ENCODE measurements around the gene CAMTA1.

CAMTA1 gene

DNA sequence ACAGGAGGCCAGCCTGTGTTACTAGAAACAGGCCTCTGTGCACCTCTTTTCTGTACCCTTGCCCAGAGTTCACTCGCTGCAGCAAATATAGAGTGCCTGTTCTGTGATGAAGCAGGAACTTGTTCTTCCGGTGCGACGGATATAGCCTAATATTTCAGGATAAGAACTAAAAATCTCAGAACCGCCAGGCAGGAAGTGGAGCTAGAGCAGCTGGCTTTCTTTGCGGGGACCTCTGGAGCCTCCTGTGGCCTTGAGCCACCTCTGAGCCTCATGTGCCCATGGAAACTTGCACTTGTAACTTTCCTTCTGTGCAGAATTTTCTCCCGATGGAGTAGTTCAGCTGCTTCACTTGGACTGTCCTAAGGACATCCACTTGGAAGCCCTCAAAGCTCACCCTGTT is 941.4 kb downstream of the CAMTA1 start:
- DNase-seq (ENCODE audit: extremely low spot score), result no peak
- TF ChIP-seq NFRKB (IDR thresholded peaks at IDR 0.05), result no peak
- no peak for TF ChIP-seq FOXK2 (IDR thresholded peaks at IDR 0.05)
- TF ChIP-seq SP1 (IDR thresholded peaks at IDR 0.05), result no peak
- no peak for TF ChIP-seq BHLHE40 (IDR thresholded peaks at IDR 0.05; ENCODE audit: borderline replicate concordance)
- no peak for TF ChIP-seq HDGF (IDR thresholded peaks at IDR 0.05; ENCODE audit: borderline replicate concordance)
- TF ChIP-seq FOXM1 (IDR thresholded peaks at IDR 0.05; ENCODE audit: borderline replicate concordance), result no peak
- no peak for TF ChIP-seq ARNT (IDR thresholded peaks at IDR 0.05)
- TF ChIP-seq SUZ12 (IDR thresholded peaks at IDR 0.05), result no peak
- TF ChIP-seq LEF1 (IDR thresholded peaks at IDR 0.05; ENCODE audit: borderline replicate concordance), result no peak
- no peak for TF ChIP-seq FOXA1 (IDR thresholded peaks at IDR 0.05)
- TF ChIP-seq, protein P1, sequence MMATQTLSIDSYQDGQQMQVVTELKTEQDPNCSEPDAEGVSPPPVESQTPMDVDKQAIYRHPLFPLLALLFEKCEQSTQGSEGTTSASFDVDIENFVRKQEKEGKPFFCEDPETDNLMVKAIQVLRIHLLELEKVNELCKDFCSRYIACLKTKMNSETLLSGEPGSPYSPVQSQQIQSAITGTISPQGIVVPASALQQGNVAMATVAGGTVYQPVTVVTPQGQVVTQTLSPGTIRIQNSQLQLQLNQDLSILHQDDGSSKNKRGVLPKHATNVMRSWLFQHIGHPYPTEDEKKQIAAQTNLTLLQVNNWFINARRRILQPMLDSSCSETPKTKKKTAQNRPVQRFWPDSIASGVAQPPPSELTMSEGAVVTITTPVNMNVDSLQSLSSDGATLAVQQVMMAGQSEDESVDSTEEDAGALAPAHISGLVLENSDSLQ (IDR thresholded peaks at IDR 0.05), result no peak
- TF ChIP-seq TARDBP (IDR thresholded peaks at IDR 0.05), result no peak
- TF ChIP-seq CTBP1 (IDR thresholded peaks at IDR 0.05; ENCODE audit: borderline replicate concordance), result no peak
- TF ChIP-seq L3MBTL2 (conservative IDR thresholded peaks at IDR 0.05), result no peak
- no peak for TF ChIP-seq ELF4 (IDR thresholded peaks at IDR 0.05)
- no peak for TF ChIP-seq ZNF384 (IDR thresholded peaks at IDR 0.05)
- POLR2A ChIA-PET, result no interaction called here
- CTCF ChIA-PET, result no interaction called here

DNA sequence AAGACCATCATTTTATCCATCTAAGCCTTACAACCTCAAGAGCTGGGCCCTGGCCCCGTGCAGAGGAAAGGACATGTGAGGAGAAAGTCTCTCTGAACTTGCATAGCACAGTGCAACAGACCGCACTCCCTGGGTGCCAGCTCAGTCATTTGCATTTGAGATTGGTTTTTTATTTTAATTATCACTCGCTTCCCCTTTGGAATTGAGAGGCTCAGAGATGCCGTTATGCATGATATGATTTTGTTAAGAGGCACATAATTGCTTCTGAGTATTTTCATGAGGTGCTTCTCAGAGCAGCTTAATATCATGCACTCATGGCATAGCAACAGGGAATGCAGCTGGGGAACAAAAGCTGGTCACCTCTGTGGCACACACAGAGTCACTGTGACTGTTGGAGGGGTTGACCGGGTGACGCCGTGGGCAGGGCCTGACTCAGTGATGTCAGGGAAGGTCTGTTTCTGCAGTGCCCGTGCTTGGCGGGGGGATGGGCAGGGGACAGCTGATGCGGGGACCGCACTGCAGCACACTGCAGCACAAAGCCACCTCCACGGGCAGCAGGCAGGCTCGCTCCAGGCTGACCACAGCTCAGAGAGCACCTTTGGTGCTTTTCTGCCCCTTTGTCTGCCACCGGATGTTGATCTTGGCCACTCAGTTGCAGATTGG is 942.7 kb downstream of the CAMTA1 start:
- ChIA-PET CTCF (interaction anchor here (0.6 kb wide), 1 partner anchor 929 kb away, joined by 3 read pairs; no protein-coding TSS in a partner anchor), POLR2A (no interaction called here)
- TF ChIP-seq BHLHE40 (IDR thresholded peaks at IDR 0.05; ENCODE audit: borderline replicate concordance), result no peak
- TF ChIP-seq FOXK2 (IDR thresholded peaks at IDR 0.05), result no peak
- TF ChIP-seq SP1 (IDR thresholded peaks at IDR 0.05), result no peak
- no peak for TF ChIP-seq ELF4 (IDR thresholded peaks at IDR 0.05)
- no peak for TF ChIP-seq HDGF (IDR thresholded peaks at IDR 0.05; ENCODE audit: borderline replicate concordance)
- TF ChIP-seq, protein P1 (IDR thresholded peaks at IDR 0.05), result no peak
- TF ChIP-seq ARNT (IDR thresholded peaks at IDR 0.05), result no peak
- TF ChIP-seq FOXA1 (IDR thresholded peaks at IDR 0.05), result no peak
- TF ChIP-seq L3MBTL2 (conservative IDR thresholded peaks at IDR 0.05), result no peak
- TF ChIP-seq ZNF384 (IDR thresholded peaks at IDR 0.05), result no peak
- no peak for TF ChIP-seq SUZ12 (IDR thresholded peaks at IDR 0.05)
- no peak for TF ChIP-seq FOXM1 (IDR thresholded peaks at IDR 0.05; ENCODE audit: borderline replicate concordance)
- no peak for TF ChIP-seq LEF1 (IDR thresholded peaks at IDR 0.05; ENCODE audit: borderline replicate concordance)
- no peak for TF ChIP-seq CTBP1 (IDR thresholded peaks at IDR 0.05; ENCODE audit: borderline replicate concordance)
- TF ChIP-seq TARDBP (IDR thresholded peaks at IDR 0.05), result no peak
- TF ChIP-seq NFRKB (IDR thresholded peaks at IDR 0.05), result no peak
- DNase-seq (ENCODE audit: extremely low spot score), result no peak

DNA sequence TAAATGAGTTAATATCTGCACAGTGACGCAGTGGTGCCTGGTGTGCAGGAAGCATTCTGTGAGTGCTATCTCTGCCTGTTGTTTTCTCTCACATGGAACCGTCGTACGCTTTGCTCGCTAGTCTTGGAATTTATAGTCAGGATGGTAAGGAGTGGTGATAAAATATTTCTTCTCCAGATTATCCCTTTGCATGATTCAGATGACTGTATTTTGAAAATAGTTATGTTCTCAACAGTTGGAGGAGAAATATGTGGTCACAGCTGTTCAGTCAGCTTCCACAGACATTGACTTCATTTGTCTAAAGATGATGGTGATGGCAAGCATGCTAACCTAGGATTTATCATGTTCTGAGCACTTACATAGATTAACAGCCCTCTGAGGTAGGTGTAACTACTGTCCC is 944.5 kb downstream of the CAMTA1 start:
- no peak for TF ChIP-seq BHLHE40 (IDR thresholded peaks at IDR 0.05; ENCODE audit: borderline replicate concordance)
- TF ChIP-seq FOXA1 (IDR thresholded peaks at IDR 0.05), result no peak
- TF ChIP-seq L3MBTL2 (conservative IDR thresholded peaks at IDR 0.05), result no peak
- no peak for TF ChIP-seq SP1 (IDR thresholded peaks at IDR 0.05)
- TF ChIP-seq CTBP1 (IDR thresholded peaks at IDR 0.05; ENCODE audit: borderline replicate concordance), result no peak
- TF ChIP-seq, protein P1 (IDR thresholded peaks at IDR 0.05), result no peak
- no peak for TF ChIP-seq SUZ12 (IDR thresholded peaks at IDR 0.05)
- no peak for TF ChIP-seq ELF4 (IDR thresholded peaks at IDR 0.05)
- no peak for TF ChIP-seq TARDBP (IDR thresholded peaks at IDR 0.05)
- TF ChIP-seq FOXK2 (IDR thresholded peaks at IDR 0.05), result no peak
- no peak for TF ChIP-seq HDGF (IDR thresholded peaks at IDR 0.05; ENCODE audit: borderline replicate concordance)
- TF ChIP-seq NFRKB (IDR thresholded peaks at IDR 0.05), result no peak
- TF ChIP-seq LEF1 (IDR thresholded peaks at IDR 0.05; ENCODE audit: borderline replicate concordance), result no peak
- TF ChIP-seq ZNF384 (IDR thresholded peaks at IDR 0.05), result no peak
- TF ChIP-seq ARNT (IDR thresholded peaks at IDR 0.05), result no peak
- no peak for TF ChIP-seq FOXM1 (IDR thresholded peaks at IDR 0.05; ENCODE audit: borderline replicate concordance)
- CTCF ChIA-PET, result no interaction called here
- POLR2A ChIA-PET, result interaction anchor here (1.6 kb wide), 1 partner anchor 25 kb away, joined by 3 read pairs; no protein-coding TSS in a partner anchor

DNA sequence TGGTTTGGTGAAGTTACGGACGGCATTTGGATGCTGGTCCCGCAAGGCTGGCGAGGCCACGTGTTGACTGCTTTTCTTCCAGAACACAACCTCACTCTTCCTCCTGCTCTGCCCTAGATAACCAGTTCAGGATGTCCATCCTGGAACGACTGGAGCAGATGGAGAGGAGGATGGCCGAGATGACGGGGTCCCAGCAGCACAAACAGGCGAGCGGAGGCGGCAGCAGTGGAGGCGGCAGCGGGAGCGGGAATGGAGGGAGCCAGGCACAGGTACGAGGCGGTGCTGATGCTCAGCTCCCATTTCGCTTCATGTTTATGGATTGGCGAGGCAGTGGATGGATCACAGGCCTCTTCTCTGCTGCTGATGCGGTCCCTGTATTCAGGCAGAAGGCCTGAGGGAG is 947.1 kb downstream of the CAMTA1 start:
- ChIA-PET CTCF (interaction anchor here (0.8 kb wide), 1 partner anchor 23 kb away, joined by 4 read pairs; no protein-coding TSS in a partner anchor), POLR2A (no interaction called here)
- no peak for DNase-seq (ENCODE audit: extremely low spot score)
- no peak for TF ChIP-seq FOXM1 (IDR thresholded peaks at IDR 0.05; ENCODE audit: borderline replicate concordance)
- no peak for TF ChIP-seq TARDBP (IDR thresholded peaks at IDR 0.05)
- TF ChIP-seq L3MBTL2 (conservative IDR thresholded peaks at IDR 0.05), result no peak
- no peak for TF ChIP-seq BHLHE40 (IDR thresholded peaks at IDR 0.05; ENCODE audit: borderline replicate concordance)
- no peak for TF ChIP-seq LEF1 (IDR thresholded peaks at IDR 0.05; ENCODE audit: borderline replicate concordance)
- TF ChIP-seq NFRKB (IDR thresholded peaks at IDR 0.05), result no peak
- no peak for TF ChIP-seq ARNT (IDR thresholded peaks at IDR 0.05)
- TF ChIP-seq ZNF384 (IDR thresholded peaks at IDR 0.05), result no peak
- no peak for TF ChIP-seq FOXK2 (IDR thresholded peaks at IDR 0.05)
- no peak for TF ChIP-seq SP1 (IDR thresholded peaks at IDR 0.05)
- TF ChIP-seq FOXA1 (IDR thresholded peaks at IDR 0.05), result no peak
- TF ChIP-seq CTBP1 (IDR thresholded peaks at IDR 0.05; ENCODE audit: borderline replicate concordance), result no peak
- TF ChIP-seq SUZ12 (IDR thresholded peaks at IDR 0.05), result no peak
- no peak for TF ChIP-seq HDGF (IDR thresholded peaks at IDR 0.05; ENCODE audit: borderline replicate concordance)
- TF ChIP-seq ELF4 (IDR thresholded peaks at IDR 0.05), result no peak

More for the DNA sequence above, 944.5 kb downstream of the CAMTA1 start:
- DNase-seq (ENCODE audit: extremely low spot score), result no peak

DNA sequence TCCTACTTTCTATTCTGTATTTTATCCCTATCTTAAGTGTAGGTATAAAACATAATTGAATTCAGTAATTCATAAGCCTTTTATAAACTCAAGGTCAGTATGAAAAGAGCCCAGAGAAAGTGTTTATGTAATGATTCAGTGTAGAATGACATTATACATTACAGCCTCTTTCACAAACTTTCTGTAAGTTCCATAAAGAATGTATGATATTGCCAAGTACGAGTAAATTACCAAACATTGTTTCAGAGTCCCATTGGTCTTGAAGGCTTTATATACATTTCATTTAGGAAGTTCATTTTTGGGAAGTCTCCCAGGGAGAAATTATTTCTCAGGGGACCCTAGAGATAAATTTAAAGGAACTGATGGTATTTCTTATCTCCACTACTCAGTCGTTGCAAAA is 948.0 kb downstream of the CAMTA1 start:
- no peak for DNase-seq (ENCODE audit: extremely low spot score)
- POLR2A ChIA-PET, result no interaction called here
- CTCF ChIA-PET, result no interaction called here
- TF ChIP-seq ELF4 (IDR thresholded peaks at IDR 0.05), result no peak
- TF ChIP-seq ZNF384 (IDR thresholded peaks at IDR 0.05), result no peak
- TF ChIP-seq CTBP1 (IDR thresholded peaks at IDR 0.05; ENCODE audit: borderline replicate concordance), result no peak
- TF ChIP-seq HDGF (IDR thresholded peaks at IDR 0.05; ENCODE audit: borderline replicate concordance), result no peak
- no peak for TF ChIP-seq SUZ12 (IDR thresholded peaks at IDR 0.05)
- TF ChIP-seq SP1 (IDR thresholded peaks at IDR 0.05), result no peak
- TF ChIP-seq, protein P1 (IDR thresholded peaks at IDR 0.05), result no peak
- TF ChIP-seq FOXK2 (IDR thresholded peaks at IDR 0.05), result no peak
- no peak for TF ChIP-seq FOXM1 (IDR thresholded peaks at IDR 0.05; ENCODE audit: borderline replicate concordance)
- no peak for TF ChIP-seq BHLHE40 (IDR thresholded peaks at IDR 0.05; ENCODE audit: borderline replicate concordance)
